GM21360 (cell line): Measurements from ENCODE around the gene PLEKHH1.

Experiments
- ATAC-seq: cut with Tn5 transposase; IDR thresholded peaks from one replicate; pipeline ENCODE4 v1.9.1; 2021; ENCODE audit warnings: mild to moderate bottlenecking, moderate library complexity; ENCODE audit not compliant: unreplicated experiment

The PLEKHH1 gene

DNA sequence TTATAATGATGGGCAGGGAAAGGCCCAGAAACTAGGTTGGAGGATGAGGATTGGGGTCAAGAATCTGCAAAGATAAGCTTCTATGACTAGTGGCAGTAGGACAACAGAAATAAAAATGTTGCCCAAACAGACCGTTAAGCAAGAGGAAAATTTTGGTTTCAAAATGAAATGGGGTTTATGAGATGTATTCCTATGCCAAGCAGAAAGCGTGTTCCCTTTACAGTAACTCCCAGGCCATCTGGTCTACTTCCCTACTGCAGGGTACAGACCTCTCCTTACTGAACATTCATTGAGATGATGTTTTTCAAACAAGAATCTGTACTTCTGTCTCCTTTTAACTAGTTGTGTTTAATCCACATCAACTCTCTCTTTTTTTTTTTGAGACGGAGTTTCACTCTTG is 24.1 kb upstream of the PLEKHH1 start:
- ATAC-seq, result no peak

- no peak for ATAC-seq
Measured at GRCh38 chr14:67510121-67510520, 23.0 kb upstream of the PLEKHH1 start.

DNA sequence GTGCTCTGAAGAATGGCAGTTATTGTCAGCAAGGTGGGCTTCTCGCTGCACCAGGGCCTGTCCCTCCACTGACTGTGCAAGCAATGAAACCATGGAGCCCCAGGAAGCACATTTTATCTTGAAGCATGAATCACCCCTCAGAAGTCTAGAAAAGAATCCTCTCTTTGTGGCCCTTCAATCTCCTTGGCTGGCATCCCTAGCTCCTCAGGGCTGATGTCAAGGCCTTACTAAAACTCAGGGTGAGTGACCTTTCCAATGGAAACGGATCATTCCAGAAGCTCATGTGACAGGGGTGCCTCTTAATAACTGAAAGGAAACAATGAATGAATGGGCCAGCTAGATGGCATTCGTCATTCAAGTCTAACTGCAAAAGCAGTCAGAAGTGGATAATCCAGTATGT is 22.3 kb upstream of the PLEKHH1 start:
- no peak for ATAC-seq

DNA sequence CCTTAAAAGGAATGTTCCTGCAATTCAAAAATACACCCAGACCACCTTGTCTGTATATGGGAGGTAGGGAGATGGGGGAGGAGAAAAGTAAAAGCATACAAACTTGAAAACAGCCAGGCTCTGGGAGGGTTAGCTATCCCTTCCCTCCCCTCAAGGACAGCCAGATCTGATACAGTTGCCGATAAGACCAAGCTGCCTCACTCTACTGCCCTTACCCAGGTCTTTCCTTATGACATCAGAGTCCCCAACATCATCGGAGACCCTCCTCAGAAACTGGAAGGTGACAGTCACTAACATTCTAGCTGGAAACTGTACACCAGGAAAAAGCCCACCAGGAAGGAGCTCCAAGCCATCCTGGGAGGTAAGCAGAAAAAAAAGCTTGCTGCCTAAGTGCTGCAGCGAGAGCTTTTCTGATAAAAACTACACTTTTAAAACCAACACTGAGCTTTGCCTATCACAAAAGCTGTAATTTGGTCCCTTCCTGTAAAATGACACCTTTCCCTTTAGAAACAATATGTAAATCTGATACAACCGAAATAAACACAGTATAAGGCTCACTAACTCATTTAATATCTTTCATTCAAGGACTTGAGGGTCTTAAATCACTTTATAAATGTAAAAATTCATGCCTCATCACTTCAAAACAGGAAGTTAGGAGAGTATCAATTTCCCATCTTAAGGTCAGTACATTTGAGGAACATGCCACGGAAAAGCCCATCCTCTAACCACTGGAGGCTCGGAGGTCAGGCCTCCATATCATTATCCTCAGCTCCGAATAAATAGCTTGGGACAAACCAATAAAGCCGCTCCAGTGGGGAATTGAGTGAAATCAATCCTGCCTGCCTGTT is 20.4 kb upstream of the PLEKHH1 start:
- ATAC-seq, result no peak

- no peak for ATAC-seq
Measured at GRCh38 chr14:67513631-67514108, 19.4 kb upstream of the PLEKHH1 start.

DNA sequence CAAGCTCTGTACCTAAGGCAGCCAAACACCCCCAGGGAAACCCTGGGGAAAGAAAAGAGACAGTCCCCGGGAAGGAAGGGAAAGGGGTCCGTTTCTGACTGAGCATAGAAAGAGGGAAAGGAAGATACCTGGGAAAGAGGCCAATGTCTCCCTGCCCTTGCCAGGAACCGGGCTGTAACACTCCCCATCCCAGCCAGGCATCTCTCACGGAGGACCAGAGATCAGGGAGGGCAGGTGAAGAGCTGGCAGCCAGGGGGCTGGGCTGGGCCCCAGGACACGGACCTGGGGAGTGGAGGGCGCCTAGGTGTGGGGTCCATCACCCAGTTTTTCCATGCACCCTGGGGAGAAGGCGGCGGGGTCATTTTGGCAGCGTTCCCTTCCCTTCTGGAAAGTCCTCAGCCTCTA is 18.9 kb upstream of the PLEKHH1 start:
- no peak for ATAC-seq

DNA sequence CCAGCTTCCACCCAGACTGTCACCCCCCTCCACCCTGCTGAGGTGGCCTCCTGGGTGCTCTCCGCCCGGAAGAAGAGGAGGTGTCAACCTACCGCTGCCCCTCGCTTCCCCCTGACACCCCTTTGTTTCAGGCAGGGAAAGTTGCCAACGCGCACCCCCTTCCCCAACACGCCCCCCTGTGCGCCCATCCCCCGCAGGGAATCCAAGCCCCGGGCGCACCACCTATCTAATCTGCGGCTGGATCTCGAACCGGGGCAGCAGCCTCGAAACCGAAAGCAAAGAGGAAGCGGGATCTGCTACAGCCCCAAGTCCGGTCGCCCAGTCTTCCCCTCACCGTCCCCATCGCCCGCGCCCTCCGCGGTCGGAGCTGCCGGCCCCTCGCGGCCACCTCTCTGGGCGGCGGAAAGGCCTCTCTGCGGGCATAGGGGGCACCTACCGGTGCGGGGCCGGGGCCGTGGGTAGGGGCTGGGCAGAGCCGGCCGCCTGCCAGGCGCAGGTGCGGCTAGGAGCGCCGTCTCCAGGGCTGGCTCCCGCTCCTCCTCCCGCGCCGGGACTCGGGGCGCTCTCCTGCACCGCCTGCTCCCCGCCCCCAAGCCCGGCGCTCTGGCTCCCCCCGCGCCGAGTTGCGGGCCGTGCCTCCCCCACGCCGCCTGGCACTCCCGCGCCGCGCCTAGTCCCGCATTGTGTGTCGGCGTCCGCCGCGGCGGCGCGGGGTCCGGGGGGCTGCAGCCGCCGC is 18.3 kb upstream of the PLEKHH1 start:
- no peak for ATAC-seq

DNA sequence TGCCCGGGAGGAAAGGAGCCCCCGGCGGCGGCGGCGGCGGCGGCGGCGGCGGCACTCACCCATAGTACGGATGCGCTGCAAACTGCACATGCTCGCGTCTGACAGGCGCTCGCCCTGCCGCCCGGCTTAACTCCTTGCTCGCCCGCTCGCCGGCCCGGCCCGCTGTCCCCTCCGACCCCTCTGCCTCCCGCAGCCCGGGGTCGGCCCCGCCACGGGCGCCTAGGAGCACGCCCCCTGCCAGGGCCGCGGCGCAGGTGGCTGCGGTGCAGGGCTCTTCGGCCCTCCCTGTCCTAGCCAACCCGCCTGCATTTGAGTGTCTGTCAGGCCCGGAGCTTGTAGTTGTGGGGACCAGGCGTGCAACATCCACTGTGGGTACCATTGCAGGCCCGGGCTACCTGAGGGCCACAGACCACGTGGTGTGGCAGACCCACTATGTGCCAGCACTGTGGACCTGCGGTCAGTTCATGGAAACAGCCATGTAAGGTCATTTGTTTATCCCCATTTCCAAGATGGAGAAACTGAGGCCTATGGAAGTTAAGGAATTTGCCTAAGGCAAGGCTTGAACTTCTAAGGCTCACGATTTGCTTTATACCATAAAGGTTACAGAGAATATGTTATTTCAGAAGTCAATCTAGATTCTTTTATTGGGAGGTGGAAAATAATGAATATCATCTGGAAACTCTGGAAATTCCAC is 17.6 kb upstream of the PLEKHH1 start:
- no peak for ATAC-seq

DNA sequence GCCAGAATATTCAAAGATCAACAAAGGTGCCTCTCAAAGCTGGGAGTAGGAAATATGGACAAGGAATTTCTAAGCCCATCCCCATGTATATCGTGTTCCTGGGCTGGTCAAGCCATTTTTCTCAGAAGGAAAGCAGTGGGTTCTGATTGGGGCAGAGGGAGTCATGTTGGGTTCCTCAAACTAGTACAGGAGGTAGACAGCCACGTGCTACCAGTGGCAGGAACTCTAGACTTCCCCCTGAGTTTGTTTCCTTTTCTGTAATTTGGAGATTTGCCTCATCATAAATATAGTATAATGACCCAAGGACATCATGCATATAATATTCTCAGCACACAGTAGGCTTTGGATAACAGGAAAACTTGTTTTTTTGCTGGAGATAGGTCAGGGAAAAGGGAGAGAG is 16.4 kb upstream of the PLEKHH1 start:
- ATAC-seq, result no peak

DNA sequence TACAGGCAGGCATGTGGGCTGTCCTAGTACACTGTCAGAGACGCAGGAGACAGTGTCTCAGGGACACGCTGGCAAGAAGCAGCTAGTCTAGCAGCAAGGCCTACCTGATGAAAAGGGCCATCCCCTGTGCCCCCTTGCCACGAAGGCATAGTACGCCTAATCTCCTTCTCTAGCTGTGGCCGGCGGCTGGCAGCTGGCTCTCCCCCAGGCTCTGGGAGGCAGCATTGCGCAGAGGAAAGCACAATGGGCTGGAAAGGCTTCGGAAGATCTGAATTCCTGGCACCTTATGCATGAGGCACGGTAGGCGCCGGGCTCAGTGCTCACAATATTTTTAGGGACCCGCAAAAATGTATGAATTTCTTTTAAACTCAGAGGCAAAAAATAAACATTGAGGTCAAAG is 16.0 kb upstream of the PLEKHH1 start:
- ATAC-seq, result no peak

DNA sequence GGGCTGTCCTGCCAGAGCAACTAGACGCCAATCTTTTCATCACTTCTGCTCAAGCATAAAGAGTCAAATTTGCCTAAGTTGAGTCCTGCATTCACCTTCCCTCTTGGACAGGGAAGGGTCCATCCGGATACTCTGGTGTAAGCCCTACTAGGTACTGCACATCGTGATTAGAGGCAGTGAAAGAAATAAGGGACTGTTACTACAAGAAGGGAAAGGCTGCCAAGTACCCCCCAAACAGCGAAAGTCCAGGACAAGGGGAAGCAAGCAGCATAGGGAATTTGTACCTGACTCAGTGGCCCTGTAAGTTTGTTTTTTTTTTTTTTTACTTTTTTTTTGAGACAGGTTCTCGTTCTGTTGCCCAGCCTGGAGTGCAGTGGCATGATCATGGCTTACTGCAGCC is 13.7 kb upstream of the PLEKHH1 start:
- ATAC-seq, result no peak

DNA sequence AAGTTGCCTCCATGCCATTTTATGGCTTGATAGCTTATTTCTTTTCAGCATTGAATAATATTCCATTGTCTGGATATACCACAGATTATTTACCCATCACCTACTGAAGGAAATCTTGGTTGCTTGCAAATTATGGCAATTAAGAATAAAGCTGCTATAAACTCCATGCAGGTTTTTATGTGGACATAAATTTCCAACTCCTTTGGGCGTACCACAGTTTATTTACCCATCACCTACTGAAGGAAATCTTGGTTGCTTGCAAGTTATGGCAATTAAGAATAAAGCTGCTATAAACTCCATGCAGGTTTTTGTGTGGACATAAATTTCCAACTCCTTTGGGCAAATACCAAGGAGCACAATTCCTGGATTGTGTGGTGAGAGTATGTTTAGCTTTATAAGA is 12.6 kb upstream of the PLEKHH1 start:
- no peak for ATAC-seq

DNA sequence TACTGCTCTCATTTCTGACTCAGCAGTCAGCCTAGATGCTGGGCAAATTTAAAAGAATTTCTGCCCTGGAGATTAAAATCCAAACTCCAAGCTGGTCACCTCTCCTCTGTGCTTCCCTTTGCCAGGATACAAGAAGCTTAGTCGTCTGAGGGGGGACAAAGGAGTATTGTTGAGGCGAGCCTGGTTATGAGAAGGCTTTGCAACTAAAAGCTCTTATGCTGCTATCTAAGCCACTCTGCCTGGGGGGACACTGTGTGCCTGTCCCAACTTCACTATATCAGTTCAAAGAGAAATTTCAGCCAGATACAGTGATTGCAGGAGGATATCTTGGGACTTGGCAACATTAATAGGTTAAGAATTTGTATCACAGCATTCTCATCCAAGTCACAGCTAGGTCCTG is 10.8 kb upstream of the PLEKHH1 start:
- no peak for ATAC-seq

DNA sequence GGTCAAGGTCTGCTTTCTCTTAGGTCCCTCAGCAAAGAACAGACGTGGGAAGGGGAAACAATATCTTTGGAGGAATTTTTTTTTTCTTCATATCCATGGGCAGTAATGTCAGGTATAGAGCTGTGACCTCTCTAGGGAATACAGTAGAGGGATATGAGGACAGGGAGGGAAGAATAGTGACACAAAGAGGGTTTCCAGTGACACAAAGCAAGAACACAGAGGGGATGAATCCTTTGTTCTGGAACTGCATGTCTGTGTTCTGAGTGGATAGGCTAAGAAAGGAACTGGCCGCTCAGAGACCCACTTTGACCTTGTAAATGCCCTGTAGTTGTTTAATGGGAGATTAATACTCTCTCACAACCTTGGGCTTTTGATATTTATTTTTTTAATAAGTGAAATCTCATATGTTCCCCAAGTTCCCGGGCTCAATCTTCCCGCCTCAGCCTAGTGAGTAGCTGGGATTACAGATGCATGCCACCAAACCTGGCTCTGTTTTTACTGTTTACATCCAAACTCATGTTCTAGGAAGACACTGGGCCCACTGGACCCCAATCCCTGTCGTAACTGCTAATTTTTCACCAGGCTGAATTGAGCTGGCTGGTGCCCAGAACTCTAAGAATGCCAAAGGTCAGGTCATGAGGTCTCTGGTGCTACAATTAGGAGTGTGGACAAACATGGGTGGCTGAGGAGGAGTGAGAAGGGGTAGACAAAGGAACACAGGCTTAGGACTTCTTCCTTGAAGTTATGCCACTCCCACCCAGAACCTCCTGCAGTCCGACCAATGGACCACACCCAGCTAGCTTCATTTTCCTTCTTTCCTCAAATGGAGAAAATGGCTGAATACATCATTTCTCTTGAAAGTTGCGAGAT is 9.1 kb upstream of the PLEKHH1 start:
- no peak for ATAC-seq

GRCh38 chr14:67524634-67524963 is 8.5 kb upstream of the PLEKHH1 start:
- ATAC-seq, result no peak

DNA sequence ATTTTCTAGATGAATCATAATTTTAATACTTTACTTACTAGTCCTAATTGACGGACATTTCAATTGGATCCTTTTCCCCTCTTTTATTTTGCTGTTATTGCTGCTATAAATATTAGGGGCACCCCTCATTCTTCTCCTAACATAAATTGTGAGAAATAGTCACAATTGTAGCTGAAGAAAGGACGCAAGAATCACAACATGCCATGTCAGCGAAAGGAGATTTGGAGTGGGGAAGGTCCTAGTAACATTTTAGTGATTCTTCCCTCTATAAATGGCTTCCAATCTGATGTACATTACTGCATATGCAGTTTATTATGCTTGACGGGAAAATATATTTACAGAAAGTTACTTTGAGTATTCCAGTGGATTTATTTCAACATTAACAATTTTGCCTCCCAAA is 7.7 kb upstream of the PLEKHH1 start:
- ATAC-seq, result no peak

GRCh38 chr14:67526181-67526580 is 6.9 kb upstream of the PLEKHH1 start:
- ATAC-seq, result no peak

DNA sequence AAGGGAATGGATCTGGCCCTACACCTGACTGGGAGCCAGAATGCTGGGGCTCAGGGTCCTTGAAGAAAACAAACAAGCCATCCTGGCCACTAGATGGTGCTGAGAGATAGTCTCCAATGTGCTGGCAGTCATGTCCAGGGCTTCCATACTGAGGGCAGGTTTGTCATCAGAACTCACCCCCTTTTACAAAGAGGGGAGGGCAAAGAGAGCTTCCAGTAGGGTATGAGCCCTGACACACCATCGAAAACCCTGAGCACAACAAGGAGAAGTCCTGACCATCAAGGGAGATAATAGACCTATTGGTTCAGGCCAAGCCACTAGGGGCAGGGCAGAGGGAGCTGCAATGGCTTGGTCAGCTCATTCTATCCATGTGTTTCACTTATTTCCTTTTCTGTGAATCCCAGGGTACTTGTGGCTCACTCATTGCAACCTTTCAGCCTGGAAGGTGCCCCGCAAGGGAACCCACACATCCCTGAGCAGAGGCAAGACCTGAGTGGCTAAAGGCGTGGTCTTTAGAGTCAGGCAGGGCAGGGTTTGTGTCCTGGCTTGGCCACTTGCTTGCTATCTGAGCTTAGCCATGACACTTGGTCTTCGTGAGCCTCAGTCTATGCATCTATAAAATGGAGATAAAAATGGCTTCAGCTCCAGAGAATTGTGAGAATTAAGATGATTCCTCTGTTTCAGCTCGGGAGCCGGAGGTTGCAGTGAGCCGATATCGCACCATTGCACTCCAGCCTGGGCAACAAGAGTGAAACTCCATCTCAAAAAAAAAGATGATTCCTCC is 6.2 kb upstream of the PLEKHH1 start:
- ATAC-seq, result no peak

DNA sequence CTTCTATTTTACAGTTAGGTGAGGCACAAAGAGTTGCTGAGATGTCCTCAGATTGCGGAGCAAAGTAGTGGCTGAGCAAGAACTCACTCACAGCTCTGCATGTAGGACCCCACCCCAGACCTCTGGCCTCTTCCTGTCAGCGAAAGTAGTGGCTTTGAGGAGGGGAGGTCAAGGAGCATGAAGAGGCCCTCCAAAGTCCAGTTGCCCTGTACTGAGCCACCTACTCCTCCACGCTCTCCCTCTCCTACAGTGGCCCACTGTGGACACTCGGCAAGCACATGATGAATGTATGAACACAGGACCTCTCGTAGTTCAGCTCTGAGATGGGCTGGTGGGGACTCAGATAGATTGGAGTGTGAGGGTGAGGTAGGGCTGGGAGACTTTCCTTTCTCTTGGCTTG is 5.3 kb upstream of the PLEKHH1 start:
- ATAC-seq, result no peak

GRCh38 chr14:67528276-67528675 is 4.8 kb upstream of the PLEKHH1 start:
- no peak for ATAC-seq
